ENCODE results near the gene SDC1.

Gene SDC1

DNA sequence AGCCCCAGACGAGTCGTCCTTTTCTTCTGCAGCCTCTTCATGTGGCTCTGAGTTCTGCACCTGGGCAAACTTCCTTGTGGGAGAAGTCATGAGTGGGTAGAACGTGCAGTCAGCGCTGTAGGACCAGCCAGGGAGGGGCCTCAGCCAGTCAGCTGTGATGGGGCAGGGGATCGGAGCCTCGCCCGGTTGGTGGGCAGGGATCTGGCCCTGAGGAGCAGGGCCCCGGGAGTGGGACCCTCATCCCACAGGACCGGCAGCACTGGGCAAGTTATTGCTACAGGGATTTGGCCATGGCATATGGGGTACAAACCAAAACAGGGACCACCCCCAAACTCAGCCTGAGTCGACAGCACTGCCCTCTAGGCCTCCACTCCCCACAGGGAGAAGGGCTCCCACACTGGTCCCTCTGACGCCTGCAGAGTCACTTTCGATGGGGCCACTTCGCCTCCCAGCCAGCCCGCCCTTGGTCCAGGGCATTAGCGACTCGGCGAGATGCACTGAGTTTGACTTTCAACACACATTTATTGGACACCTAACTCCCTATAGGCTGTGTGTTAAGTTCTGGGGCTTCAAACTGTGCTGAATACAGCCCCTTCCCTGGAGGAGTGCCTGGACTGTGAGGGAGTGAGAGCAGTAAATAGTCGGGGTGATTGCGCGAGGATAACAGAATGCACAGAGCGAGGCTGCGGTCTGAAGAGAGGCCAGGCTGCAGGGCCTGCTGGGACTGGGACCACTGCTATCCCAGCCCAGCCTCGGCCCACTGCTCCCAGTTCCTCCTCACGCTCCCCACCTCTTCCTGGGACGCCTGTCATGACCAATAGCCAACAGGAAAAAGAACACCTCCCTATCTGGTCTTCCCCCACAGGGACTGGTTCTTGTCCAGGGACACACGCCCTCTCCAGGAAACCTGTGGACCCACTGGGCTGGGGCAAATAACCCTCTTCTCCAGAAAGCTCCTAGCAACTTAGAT is 55.9 kb downstream of the SDC1 start:
- no peak for DNase-seq

DNA sequence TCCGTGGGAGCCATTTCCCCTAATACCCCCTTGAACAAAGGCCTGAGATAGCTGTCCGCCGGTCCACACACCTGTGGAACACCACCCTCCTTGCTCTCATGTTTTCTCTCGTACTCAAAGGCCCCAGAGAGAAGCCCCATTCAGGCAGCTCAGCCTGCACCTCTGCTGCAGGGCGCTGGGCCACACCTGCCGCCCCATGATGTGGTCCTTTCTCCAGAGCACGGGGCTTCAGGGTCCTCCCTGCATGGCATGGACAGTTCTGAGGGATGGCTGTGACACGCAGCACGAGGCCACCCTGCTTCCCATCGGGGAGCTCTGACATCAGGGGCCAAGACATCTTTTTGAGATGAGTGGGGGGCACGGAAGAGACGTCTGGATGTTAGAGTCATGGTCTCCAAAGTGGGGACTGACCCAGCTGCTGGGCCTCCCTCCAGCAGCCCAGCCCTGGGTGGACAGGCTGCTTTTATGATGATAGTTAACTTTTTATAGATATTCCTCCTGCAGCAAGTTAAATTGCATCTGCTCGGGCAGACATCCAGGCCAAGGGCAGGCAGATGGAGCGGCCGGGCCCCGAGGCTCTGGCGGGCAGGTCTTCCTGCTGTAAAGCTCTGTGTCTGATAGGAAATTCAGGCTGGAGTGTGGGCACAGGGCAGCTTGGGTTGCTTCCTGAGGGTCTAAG is 56.7 kb downstream of the SDC1 start:
- DNase-seq, result no peak

DNA sequence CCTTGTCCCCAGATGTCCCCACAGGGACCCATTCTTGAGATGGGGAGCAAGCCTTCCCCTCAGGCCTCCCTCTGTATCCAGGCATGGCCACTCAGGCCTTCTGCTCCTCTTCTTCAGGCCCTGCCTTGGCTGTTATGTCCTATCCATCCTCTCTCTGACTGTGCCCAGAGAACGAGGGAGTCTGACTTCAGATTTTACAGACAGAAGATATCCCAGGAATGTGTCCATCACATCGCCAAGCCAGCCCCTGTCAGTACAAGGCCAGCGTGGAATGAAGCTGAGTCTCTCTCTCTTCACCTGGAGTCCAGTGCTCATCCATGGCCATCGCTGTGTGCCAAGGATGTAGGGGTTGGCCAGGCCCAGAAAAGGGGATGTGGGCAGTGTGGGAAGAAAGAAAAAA is 57.6 kb downstream of the SDC1 start:
- no peak for DNase-seq

DNA sequence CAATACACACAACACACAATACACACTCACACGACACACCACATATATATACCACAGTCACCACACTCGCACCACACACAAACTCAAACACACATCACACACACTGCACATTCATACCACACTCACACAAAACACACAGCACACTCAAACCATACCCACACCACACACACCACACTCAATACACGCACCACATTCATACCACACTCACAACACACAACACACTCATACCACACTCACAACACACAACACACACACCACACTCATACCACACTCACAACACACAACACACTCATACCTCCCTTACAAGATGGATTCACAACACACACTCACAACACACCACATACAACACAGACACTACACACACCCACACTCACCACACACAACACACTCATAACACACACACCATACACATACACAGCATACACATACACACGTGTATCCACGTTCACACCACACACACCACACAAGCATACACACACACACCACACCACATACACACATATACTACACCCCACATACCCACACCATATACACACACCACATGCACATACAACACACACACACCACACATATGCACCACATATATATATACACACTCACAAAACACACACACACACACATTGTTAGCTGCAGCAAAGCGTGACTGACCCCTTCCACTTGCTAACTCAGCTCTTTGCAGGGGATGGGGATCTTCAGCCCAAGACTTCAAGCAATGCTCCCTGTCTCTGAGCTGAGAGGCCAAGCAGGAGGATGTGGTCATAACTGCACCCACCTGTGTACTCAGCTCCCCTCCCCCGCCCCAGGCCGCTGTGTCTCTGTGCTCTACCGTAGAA is 59.0 kb downstream of the SDC1 start:
- DNase-seq, result no peak

DNA sequence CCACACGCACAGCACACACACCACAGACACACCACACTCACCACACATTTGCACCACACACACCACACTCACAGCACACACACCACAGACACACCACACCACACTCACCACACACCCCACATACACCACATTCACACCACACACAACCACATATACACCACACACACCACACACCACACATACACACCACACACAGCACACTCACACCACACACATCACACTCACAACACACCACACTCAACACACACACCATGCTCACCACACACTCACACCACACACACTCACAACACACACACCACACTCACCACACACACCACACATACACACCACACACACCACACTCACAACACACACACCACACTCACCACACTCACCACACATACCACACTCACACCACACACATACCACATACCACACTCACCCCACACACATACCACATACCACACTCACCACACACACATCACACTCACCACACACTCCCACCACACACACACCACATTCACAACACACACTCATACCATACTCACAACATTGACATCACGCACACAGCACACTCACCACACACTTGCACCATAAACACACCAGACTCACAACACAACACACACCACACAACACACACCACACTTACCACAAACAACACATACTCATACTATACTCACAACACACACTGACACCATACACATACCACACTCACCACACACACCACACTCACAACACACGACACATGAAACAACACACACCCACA is 60.0 kb downstream of the SDC1 start:
- DNase-seq, result no peak

DNA sequence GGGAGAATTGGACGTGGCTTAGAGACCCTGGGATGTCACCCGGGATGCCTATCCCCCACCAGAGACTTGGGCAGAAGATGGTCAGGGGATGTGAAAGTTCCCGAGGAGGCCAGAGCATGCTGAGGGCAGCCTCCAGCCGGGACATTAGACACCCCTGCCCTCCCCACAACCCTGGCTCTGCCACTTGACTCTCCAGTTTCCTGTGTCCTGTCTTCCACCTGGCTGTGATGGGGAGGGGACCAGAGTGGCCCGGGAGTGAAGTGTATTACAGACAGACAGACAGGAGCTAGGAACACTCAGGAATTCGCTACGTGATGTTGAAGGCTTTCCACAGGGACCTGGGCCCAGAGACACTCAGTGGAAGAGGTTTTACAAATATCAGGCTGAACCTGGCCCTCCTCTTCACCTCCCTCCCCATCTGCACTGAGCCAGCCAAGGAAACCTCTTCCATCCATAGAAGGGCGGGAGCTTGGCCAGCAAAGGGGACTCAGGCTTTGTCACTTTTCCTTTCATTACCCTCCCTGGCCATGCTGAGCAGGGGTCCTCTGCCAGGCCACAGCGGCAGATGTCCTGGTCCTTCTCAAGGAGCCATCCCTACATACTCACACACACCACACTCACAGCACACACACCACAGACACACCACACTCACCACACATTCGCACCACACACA is 60.7 kb downstream of the SDC1 start:
- DNase-seq, result no peak

DNA sequence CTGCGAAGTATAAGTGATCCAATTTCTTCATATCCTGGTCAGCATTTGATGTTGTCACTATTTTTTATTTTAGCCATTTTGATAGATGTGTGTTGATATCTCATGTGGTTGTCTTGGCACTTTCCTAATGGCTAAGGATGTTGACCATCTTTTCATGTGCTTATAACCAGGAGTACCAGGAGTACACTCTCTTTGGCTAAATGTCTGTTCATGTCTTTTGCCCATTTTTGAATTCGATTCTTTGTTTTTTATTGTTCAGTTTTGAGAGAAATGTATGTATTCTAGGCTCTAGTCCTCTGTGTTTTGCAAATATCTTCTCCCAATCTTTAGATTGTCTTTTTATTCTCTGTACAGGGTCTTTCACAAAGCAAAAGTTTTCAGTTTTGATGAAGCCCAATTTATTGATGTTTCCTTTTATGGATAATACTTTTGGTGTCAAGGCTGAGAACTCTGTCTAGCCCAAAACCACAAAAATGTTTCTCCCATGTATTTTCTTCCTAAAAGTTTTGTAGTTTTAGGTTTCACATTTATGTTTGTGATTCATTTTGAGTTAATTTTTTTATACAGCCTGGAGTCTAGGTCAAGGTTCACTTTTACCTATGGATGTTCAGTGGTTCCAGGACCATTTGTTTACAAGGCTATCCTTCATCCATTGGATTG is 65.4 kb downstream of the SDC1 start:
- DNase-seq, result no peak

DNA sequence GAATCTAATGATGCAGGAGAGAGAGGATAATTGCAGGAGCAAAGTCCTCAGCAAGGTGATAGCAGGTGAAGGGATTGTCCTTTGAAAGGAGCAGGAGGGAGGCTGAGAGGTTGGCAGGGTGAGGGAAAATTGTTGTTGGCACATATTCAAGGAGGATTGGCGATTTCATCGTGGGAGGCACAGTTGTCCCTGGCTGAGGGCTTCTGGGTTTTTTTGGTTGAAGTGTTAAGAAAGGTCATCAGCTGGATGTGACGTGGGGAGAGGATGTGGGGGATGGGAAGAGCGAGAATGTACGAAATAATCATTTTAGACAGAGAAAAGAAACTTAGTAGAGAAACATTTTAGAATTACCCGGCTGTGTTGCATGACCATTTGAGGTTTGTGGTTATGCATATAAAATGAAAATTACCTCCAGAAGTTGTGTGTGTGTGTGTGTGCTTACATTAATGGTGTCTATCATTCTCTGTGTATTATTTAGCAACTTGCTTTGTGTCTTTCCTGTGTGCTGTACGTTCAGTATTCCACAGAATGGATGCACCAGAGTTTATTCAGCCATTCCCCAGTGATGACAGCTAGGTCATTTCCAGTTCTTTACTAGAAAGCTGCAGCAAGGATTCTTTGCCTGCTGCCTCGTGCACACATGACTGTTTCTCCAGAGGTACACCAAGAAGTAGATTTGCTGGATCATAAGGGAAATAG is 67.6 kb downstream of the SDC1 start:
- DNase-seq, result no peak

DNA sequence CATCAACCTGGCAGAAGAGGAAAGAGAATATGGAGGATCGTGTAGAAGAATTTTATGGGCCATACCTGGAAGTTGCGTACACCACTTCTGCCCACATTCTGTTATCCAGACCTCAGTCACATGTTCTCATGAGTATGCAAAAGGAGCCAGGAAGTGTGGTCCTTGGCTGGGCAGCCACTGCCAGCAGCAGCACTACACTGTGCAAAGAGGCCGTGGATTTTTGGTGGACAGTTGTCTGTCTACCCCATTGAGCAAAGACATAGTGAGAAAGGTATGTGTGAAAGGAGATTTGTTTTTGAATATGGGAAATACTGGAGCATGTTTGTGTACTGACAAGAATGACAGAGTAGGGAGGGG is 68.1 kb downstream of the SDC1 start:
- DNase-seq, result no peak

DNA sequence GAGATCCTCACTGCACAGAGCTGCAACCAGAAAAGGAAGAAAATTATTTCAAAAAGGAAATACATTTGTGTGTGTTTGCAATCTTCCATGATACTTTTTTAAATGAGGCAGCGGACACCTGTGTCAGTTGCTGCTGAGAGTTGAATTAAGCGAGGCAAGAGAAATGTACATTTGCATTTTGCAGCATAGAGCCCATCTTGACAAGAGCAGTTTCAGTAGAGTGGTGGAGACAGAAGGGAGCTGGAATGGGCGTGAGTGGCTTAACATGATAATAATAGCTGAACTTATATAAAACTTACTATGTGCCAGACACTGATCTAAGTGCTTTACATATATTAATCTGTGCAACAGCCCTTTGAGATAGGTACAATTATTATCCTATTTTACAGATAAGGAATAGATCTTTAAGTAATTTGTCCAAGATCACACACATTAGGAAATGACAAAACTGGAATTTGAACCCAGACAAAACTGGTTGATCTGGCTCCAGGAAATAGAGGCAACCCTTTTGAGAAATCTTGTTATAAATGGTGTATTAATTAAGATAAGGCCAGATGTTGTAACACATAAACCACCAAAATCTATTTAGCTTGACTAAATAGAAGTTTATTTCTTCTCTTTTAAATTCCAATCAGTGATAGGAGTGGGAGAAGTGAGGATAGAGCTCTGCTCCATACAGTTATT is 68.7 kb downstream of the SDC1 start:
- no peak for DNase-seq

DNA sequence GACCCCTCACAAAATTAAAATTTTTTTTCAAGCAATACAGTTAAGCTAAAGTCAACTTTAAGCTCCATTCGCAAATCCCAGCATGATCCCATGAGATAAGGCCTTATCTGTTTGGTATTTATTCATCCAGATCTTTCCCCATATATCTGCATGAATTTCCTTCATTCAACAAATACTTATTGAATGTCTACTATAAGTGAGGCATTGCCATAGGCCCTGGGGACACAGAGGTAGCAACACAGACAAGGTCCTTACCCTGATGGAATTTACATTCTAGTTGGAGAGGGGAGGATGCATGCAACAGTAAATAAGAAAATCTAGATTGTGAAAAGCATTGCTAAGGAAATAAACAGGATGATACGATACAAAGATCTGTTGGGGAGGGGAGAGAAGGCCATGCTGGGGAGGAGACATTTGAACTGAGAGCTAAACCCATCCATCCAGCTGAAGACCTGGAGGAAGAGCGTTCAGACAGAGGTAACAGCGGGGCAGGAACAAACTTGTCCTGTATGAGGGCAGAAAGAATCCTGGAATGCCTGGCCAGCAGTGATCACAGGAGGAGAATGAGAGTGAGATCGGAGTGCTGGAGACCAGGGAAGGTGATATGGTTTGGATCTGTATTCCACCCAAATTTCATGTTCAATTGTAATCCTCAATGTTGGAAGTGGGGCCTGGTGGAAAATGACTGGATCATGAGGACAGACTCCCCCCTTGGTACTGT is 71.6 kb downstream of the SDC1 start:
- DNase-seq, result no peak

DNA sequence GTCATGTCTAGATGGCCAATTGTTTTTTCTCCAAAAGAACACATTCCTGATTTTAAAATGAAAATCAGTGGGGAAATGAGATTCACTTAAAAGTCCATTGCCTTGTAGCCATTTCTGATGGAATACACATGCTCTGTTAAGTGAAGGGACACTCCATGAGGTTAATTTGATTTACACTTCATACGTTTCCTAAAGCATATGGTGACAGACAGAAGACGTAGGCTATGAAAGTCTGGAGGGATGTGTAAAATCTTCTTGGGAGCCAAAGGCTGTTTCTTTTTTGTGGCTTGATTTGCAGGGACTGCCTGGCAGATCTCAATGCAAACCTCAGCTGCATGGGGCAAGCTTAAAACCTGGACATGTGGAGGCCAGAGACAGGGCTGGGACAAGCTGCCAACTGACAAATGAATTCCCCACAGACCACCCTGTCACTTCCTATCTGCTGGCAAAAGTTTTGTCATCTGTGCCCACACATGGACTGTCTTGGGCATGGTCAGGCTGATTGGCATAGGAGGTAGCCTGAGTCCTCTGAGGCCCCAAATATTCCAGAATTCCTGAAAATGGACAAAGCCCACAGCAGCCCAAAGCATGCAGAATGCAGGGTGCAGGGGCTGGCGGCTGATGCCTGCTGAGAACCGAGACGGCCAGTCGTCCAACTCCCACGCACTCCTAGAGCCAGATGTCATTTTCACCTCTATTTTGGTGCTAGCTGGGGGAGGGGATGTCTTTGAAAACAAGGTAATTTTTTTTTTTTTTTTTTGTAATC is 73.9 kb downstream of the SDC1 start:
- DNase-seq, result no peak

All from activated CD8-positive, alpha-beta memory T cell treated with anti-CD3 and anti-CD28 coated beads for 24 hours (primary cell).